ENCODE results near the gene PRMT7.

- TF ChIP-seq, protein P1, sequence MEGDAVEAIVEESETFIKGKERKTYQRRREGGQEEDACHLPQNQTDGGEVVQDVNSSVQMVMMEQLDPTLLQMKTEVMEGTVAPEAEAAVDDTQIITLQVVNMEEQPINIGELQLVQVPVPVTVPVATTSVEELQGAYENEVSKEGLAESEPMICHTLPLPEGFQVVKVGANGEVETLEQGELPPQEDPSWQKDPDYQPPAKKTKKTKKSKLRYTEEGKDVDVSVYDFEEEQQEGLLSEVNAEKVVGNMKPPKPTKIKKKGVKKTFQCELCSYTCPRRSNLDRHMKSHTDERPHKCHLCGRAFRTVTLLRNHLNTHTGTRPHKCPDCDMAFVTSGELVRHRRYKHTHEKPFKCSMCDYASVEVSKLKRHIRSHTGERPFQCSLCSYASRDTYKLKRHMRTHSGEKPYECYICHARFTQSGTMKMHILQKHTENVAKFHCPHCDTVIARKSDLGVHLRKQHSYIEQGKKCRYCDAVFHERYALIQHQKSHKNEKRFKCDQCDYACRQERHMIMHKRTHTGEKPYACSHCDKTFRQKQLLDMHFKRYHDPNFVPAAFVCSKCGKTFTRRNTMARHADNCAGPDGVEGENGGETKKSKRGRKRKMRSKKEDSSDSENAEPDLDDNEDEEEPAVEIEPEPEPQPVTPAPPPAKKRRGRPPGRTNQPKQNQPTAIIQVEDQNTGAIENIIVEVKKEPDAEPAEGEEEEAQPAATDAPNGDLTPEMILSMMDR (IDR thresholded peaks at IDR 0.05): no peak
- no peak for TF ChIP-seq POLR2A (IDR thresholded peaks at IDR 0.05)
- TF ChIP-seq EP300 (IDR thresholded peaks at IDR 0.05): no peak
These were observed 52.3 kb downstream of the PRMT7 start for GRCh38 chr16:68362947-68363657.

Measured in gastroesophageal sphincter (tissue), 3 donors.